Activated B cell treated with CpG ODN at 0.5 μM for 24 hours (primary cell): ENCODE data around the gene SEC24D. TPM values are rescaled to one million over a fixed set of nuclear protein-coding genes. Genes with fewer than 3 reads are reported as not detected.

Experiments
- ATAC-seq: fragments of 200-7000 bp; cut with Tn5 transposase; one replicate; pipeline ENCODE4 v1.10.0; 2021; ENCODE audit warnings: low read depth, mild to moderate bottlenecking, moderate library complexity
- CTCF ChIA-PET: fragments of 350-600 bp; sonication (Branson Sonifier 250); formaldehyde crosslinking; loops from one replicate; lab custom pipeline; 2021; ENCODE audit warnings: antibody characterized with exemption; lab: Charles Lee
- POLR2A ChIA-PET: fragments of 350-600 bp; sonication (Branson Sonifier 250); formaldehyde crosslinking; loops from one replicate; lab custom pipeline; 2021; ENCODE audit warnings: antibody characterized with exemption; lab: Charles Lee
- DNase-seq: peaks from one replicate; pipeline ENCODE4 v3.0.0; 2022
- H3K27ac Mint-ChIP-seq: one replicate; pipeline ENCODE4 v1.8.0; 2020; ENCODE audit warnings: mixed read lengths
- H3K27me3 Mint-ChIP-seq: one replicate; pipeline ENCODE4 v1.8.0; 2021; ENCODE audit warnings: mixed read lengths
- H3K36me3 Mint-ChIP-seq: one replicate; pipeline ENCODE4 v1.8.0; 2021; ENCODE audit warnings: low read depth, mixed read lengths
- H3K4me1 Mint-ChIP-seq: one replicate; pipeline ENCODE4 v1.8.0; 2021; ENCODE audit warnings: mixed read lengths
- H3K4me3 Mint-ChIP-seq: one replicate; pipeline ENCODE4 v1.8.0; 2020; ENCODE audit warnings: mild to moderate bottlenecking, mixed read lengths
- H3K9me3 Mint-ChIP-seq: one replicate; pipeline ENCODE4 v1.8.0; 2020; ENCODE audit warnings: mixed read lengths
- CTCF ChIP-seq: fragments of 200-600 bp; IDR thresholded peaks from one replicate; pipeline ENCODE4 v1.8.0; 2022; ENCODE audit warnings: antibody characterized with exemption, mild to moderate bottlenecking
- intact Hi-C: fragments of 100-400 bp; cut with micrococcal nuclease; formaldehyde crosslinking; loops from one replicate; pipeline ENCODE4 v1.15.1; 2024
- total RNA-seq: library from RNA; stranded (reverse); gene quantifications from 2 replicates; pipeline ENCODE4 v1.2.3, GENCODE V29; 2022

The SEC24D gene
- total RNA-seq, 1 donor from 2014 or later, result 19.4 TPM

- ATAC-seq (no peak), DNase-seq (no peak)
- Mint-ChIP-seq H3K27me3 (no peaks in the 10 kb centered on the region), H3K9me3 (no peaks in the 10 kb centered on the region), H3K4me1 (peaks cover 23% of the 10 kb centered on the region), H3K36me3 (peaks cover 13% of the 10 kb centered on the region), H3K4me3 (no peak overlapping the region), H3K27ac (no peak overlapping the region)
- CTCF ChIA-PET, result interaction anchor here (1.4 kb wide), 1 partner anchor 16 kb away, joined by 3 read pairs; no protein-coding TSS in a partner anchor
- intact Hi-C loops, result no loop called here
- no peak for TF ChIP-seq CTCF
- POLR2A ChIA-PET, result no interaction called here
These were observed 79.0 kb downstream of the SEC24D start for GRCh38 chr4:118756958-118757357.

GRCh38 chr4:118756429-118756828 is 79.5 kb downstream of the SEC24D start:
- Mint-ChIP-seq H3K27me3 (no peaks in the 10 kb centered on the region), H3K4me1 (peaks cover 23% of the 10 kb centered on the region), H3K4me3 (no peak overlapping the region), H3K9me3 (no peaks in the 10 kb centered on the region), H3K36me3 (peaks cover 18% of the 10 kb centered on the region), H3K27ac (no peak overlapping the region)
- no peak for DNase-seq
- CTCF ChIA-PET, result interaction anchor here (1.4 kb wide), 1 partner anchor 15 kb away, joined by 3 read pairs; no protein-coding TSS in a partner anchor
- POLR2A ChIA-PET, result no interaction called here
- no peak for TF ChIP-seq CTCF
- ATAC-seq, result no peak
- intact Hi-C loops, result no loop called here

- Mint-ChIP-seq H3K36me3 (peaks cover 21% of the 10 kb centered on the region), H3K27ac (no peak overlapping the region), H3K9me3 (no peaks in the 10 kb centered on the region), H3K4me1 (peaks cover 17% of the 10 kb centered on the region), H3K4me3 (no peak overlapping the region), H3K27me3 (no peaks in the 10 kb centered on the region)
- no peak for DNase-seq
- ChIA-PET POLR2A (no interaction called here), CTCF (interaction anchor here (1.4 kb wide), 1 partner anchor 14 kb away, joined by 3 read pairs; no protein-coding TSS in a partner anchor)
- intact Hi-C loops, result no loop called here
- no peak for ATAC-seq
- no peak for TF ChIP-seq CTCF
These were observed 80.3 kb downstream of the SEC24D start for GRCh38 chr4:118755438-118756226.

GRCh38 chr4:118754890-118755289 is 81.0 kb downstream of the SEC24D start:
- POLR2A ChIA-PET, result no interaction called here
- Mint-ChIP-seq H3K4me3 (no peak overlapping the region), H3K9me3 (no peaks in the 10 kb centered on the region), H3K27ac (no peak overlapping the region), H3K27me3 (no peaks in the 10 kb centered on the region), H3K4me1 (peaks cover 10% of the 10 kb centered on the region), H3K36me3 (peaks cover 25% of the 10 kb centered on the region)
- intact Hi-C loops, result no loop called here
- CTCF ChIA-PET, result no interaction called here
- no peak for TF ChIP-seq CTCF
- no peak for ATAC-seq
- no peak for DNase-seq

- intact Hi-C loops, result no loop called here
These were observed 82.2 kb downstream of the SEC24D start for GRCh38 chr4:118753685-118754084.

More at GRCh38 chr4:118753685-118754084, 82.2 kb downstream of the SEC24D start:
- no peaks in the 10 kb centered on the region for H3K9me3 Mint-ChIP-seq
- POLR2A ChIA-PET, result no interaction called here
- CTCF ChIA-PET, result no interaction called here
- no peak overlapping the region for H3K4me3 Mint-ChIP-seq
- H3K27me3 Mint-ChIP-seq, result no peaks in the 10 kb centered on the region
- no peak for TF ChIP-seq CTCF
- no peaks in the 10 kb centered on the region for H3K4me1 Mint-ChIP-seq
- no peak overlapping the region for H3K27ac Mint-ChIP-seq
- H3K36me3 Mint-ChIP-seq, result peaks cover 28% of the 10 kb centered on the region
- ATAC-seq, result no peak
- DNase-seq, result no peak
